Measurements from ENCODE around the gene FBXL17. TPM values are rescaled to one million over a fixed set of nuclear protein-coding genes. Genes with fewer than 3 reads are reported as not detected.
A peak's percentile ranks its signal among the peaks of the same experiment; 100 is the strongest.

Gene FBXL17
- polyA plus RNA-seq, 2 of the 4 experiments (the other 2 are of a cell fraction), result 8.7 to 9.1 TPM

DNA sequence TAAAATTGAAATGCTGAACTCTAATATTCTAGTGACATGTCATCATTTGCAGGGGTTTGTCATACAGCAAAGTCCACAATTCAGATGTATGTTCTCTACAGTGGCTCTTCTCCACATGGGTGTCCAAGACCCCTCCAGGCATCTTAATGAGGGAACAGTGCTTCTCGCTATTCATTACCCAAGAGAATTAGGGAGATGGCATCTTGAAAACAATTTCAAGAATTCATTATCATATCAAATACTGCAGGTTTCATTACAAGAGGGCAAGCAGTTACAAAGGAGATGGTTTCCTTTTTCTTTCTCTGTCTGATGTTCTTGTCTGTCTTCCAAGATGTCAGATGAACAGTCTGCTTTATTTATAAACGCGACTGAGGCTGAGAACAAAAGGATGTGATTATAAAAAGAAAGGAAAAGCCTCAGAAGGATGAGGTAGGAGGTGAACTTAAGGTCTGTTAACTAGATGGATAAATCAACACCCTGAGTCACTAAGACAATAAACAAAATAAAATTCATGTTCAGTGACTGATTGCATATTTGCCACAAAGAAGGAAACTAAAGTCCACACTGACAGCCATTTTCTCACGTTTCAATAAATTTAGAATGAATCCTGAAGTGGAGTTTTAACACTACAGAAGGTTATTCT is 384.4 kb downstream of the FBXL17 start:
- ChIA-PET CTCF (no interaction called here), POLR2A (no interaction called here)
- FAIRE-seq, result no peak
- no peaks in the 10 kb centered on the region for H3K9me3 ChIP-seq
- TF ChIP-seq SMC3 (IDR thresholded peaks at IDR 0.05) (no peak), FOSL2 (IDR thresholded peaks at IDR 0.05) (no peak), FOSL2 (CRISPR knock-in tag; IDR thresholded peaks at IDR 0.05) (0 out of 2 replicates have a peak, but pooled peaks have one; percentile 8), ZSCAN20 (CRISPR knock-in tag; IDR thresholded peaks at IDR 0.05) (no peak)
- no peak overlapping the region for H3K27ac ChIP-seq
- 0 out of 3 replicates have a peak, but pooled peaks cover 6% of the 10 kb centered on the region for H3K4me1 ChIP-seq
- no peak overlapping the region for H3K4me3 ChIP-seq
- peak overlapping the region; percentile 17; the same call in 2 of the 3 replicates for H3K4me2 ChIP-seq
- ATAC-seq, result no peak
- no peak for DNase-seq (ENCODE audit: low read depth in 1 of 2, low spot score in 1 of 2)
- 42% methylated on average over 4 of the region's 4 CpGs for WGBS (ENCODE audit: missing lambda C conversion rate)

DNA sequence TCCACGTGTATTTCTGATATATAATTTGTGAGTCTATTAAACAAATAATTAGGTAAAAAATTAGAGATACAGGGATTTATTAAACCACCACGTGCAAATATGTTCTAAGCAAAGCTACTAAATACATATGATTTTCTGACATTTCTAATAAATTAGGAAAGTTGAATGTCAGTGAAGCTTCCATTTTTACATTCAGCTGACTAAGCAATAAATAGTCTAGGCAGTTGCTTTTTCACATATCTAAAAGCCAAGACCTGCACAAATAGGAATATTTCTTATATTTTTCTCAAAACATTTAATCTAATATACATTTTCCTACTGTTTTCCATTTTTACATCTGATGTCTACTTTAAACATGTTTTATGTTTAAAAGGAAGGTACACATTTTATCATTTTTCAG is 388.6 kb downstream of the FBXL17 start:
- POLR2A ChIA-PET, result no interaction called here
- DNase-seq (ENCODE audit: low read depth in 1 of 2, low spot score in 1 of 2) (no peak), ATAC-seq (no peak), FAIRE-seq (no peak)
- WGBS (ENCODE audit: missing lambda C conversion rate), result 80% methylated on average over 2 of the region's 2 CpGs
- no peak overlapping the region for H3K4me3 ChIP-seq
- no peak overlapping the region for H3K4me2 ChIP-seq
- no peak overlapping the region for H3K27ac ChIP-seq
- CTCF ChIA-PET, result no interaction called here
- no peak for TF ChIP-seq CHD4 (IDR thresholded peaks at IDR 0.05; ENCODE audit: borderline replicate concordance)
- peak; percentile 93 for TF ChIP-seq MAFK (IDR thresholded peaks at IDR 0.05; ENCODE audit: partially characterized antibody)
- no peak for TF ChIP-seq TP53 (CRISPR knock-in tag; IDR thresholded peaks at IDR 0.05)
- TF ChIP-seq RNF2 (IDR thresholded peaks at IDR 0.05; ENCODE audit: borderline replicate concordance, low read depth), result no peak
- no peaks in the 10 kb centered on the region for H3K9me3 ChIP-seq
- 0 out of 3 replicates have a peak, but pooled peaks cover 6% of the 10 kb centered on the region for H3K4me1 ChIP-seq

DNA sequence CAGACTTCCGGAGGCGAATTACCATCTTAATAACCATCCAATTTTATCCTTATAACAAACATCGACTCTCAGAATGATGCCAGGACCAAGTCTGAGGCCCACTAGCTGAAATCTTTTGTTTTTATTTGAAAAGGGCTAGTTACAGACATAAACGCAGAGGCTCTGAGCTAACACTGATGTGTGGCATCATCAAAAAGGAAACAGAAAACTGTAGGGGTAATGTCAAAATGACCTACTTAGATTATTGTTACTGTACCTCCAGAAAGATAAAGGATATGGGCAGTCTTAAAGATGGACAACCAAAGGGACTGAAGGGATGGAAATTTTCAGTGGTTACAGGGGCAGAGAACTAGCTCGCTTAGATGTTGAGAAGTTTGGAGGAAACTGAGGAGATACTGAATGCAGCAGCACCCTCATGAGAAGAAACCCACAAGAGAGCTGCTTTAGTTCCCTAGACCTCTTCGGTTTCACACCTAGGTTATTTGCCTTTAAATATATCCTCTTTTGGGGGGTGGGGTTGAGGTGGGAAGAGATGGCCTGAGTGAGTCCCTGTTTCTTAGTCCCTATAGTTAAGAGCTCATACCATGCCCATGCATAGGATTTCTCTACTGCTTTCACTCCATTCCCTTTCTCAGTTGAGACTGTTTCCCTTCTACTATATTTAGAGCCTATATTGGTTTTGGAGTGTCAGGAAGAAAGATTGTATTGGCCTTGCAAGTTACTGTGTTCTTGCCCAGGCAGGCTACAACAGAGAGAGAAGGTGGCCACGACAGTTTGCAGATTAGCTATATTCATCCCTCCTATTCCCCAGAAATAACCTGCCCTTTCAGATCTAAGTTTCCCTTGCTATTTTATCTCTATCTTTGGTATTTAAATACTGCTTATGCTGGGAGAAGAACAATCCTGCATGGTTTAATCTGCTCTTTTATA is 390.8 kb downstream of the FBXL17 start:
- no peak for DNase-seq (ENCODE audit: low read depth in 1 of 2, low spot score in 1 of 2)
- Histone ChIP-seq H3K4me1 (no peaks in the 10 kb centered on the region), H3K4me2 (no peak overlapping the region), H3K27ac (no peak overlapping the region), H3K9me3 (no peaks in the 10 kb centered on the region), H3K4me3 (no peak overlapping the region)
- CTCF ChIA-PET, result no interaction called here
- no peak for ATAC-seq
- POLR2A ChIA-PET, result no interaction called here
- WGBS (ENCODE audit: missing lambda C conversion rate), result 70% methylated on average over 7 of the region's 7 CpGs
- FAIRE-seq, result no peak
- TF ChIP-seq HOXB13 (CRISPR knock-in tag; IDR thresholded peaks at IDR 0.05; ENCODE audit: low read depth), result no peak
- no peak for TF ChIP-seq HOXA7 (CRISPR knock-in tag; IDR thresholded peaks at IDR 0.05)
- no peak for TF ChIP-seq CBX8 (IDR thresholded peaks at IDR 0.05)
- TF ChIP-seq, protein P1, sequence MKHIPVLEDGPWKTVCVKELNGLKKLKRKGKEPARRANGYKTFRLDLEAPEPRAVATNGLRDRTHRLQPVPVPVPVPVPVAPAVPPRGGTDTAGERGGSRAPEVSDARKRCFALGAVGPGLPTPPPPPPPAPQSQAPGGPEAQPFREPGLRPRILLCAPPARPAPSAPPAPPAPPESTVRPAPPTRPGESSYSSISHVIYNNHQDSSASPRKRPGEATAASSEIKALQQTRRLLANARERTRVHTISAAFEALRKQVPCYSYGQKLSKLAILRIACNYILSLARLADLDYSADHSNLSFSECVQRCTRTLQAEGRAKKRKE (CRISPR knock-in tag; IDR thresholded peaks at IDR 0.05; ENCODE audit: low read depth), result no peak
- no peak for TF ChIP-seq EHF (CRISPR knock-in tag; IDR thresholded peaks at IDR 0.05)
- TF ChIP-seq, protein P2, sequence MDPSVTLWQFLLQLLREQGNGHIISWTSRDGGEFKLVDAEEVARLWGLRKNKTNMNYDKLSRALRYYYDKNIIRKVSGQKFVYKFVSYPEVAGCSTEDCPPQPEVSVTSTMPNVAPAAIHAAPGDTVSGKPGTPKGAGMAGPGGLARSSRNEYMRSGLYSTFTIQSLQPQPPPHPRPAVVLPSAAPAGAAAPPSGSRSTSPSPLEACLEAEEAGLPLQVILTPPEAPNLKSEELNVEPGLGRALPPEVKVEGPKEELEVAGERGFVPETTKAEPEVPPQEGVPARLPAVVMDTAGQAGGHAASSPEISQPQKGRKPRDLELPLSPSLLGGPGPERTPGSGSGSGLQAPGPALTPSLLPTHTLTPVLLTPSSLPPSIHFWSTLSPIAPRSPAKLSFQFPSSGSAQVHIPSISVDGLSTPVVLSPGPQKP (IDR thresholded peaks at IDR 0.05; ENCODE audit: low read depth, low read length), result no peak
- TF ChIP-seq RARB (CRISPR knock-in tag; IDR thresholded peaks at IDR 0.05), result no peak
- TF ChIP-seq KDM1A (IDR thresholded peaks at IDR 0.05; ENCODE audit: low read depth), result no peak
- no peak for TF ChIP-seq BHLHE40 (IDR thresholded peaks at IDR 0.05; ENCODE audit: low read depth, low read length)
- TF ChIP-seq SMC3 (IDR thresholded peaks at IDR 0.05), result no peak
- TF ChIP-seq HDAC2 (IDR thresholded peaks at IDR 0.05), result no peak
- no peak for TF ChIP-seq JUNB (IDR thresholded peaks at IDR 0.05)
- TF ChIP-seq, protein P3, sequence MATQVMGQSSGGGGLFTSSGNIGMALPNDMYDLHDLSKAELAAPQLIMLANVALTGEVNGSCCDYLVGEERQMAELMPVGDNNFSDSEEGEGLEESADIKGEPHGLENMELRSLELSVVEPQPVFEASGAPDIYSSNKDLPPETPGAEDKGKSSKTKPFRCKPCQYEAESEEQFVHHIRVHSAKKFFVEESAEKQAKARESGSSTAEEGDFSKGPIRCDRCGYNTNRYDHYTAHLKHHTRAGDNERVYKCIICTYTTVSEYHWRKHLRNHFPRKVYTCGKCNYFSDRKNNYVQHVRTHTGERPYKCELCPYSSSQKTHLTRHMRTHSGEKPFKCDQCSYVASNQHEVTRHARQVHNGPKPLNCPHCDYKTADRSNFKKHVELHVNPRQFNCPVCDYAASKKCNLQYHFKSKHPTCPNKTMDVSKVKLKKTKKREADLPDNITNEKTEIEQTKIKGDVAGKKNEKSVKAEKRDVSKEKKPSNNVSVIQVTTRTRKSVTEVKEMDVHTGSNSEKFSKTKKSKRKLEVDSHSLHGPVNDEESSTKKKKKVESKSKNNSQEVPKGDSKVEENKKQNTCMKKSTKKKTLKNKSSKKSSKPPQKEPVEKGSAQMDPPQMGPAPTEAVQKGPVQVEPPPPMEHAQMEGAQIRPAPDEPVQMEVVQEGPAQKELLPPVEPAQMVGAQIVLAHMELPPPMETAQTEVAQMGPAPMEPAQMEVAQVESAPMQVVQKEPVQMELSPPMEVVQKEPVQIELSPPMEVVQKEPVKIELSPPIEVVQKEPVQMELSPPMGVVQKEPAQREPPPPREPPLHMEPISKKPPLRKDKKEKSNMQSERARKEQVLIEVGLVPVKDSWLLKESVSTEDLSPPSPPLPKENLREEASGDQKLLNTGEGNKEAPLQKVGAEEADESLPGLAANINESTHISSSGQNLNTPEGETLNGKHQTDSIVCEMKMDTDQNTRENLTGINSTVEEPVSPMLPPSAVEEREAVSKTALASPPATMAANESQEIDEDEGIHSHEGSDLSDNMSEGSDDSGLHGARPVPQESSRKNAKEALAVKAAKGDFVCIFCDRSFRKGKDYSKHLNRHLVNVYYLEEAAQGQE (IDR thresholded peaks at IDR 0.05), result no peak
- TF ChIP-seq CEBPB (IDR thresholded peaks at IDR 0.05), result no peak
- no peak for TF ChIP-seq MYC (IDR thresholded peaks at IDR 0.05; ENCODE audit: borderline replicate concordance, low read length)
- TF ChIP-seq, protein P4, sequence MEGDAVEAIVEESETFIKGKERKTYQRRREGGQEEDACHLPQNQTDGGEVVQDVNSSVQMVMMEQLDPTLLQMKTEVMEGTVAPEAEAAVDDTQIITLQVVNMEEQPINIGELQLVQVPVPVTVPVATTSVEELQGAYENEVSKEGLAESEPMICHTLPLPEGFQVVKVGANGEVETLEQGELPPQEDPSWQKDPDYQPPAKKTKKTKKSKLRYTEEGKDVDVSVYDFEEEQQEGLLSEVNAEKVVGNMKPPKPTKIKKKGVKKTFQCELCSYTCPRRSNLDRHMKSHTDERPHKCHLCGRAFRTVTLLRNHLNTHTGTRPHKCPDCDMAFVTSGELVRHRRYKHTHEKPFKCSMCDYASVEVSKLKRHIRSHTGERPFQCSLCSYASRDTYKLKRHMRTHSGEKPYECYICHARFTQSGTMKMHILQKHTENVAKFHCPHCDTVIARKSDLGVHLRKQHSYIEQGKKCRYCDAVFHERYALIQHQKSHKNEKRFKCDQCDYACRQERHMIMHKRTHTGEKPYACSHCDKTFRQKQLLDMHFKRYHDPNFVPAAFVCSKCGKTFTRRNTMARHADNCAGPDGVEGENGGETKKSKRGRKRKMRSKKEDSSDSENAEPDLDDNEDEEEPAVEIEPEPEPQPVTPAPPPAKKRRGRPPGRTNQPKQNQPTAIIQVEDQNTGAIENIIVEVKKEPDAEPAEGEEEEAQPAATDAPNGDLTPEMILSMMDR (IDR thresholded peaks at IDR 0.05), result no peak
- no peak for TF ChIP-seq CBX2 (IDR thresholded peaks at IDR 0.05; ENCODE audit: borderline replicate concordance, low read depth)
- TF ChIP-seq TFCP2L1 (CRISPR knock-in tag; IDR thresholded peaks at IDR 0.05), result no peak

All from A549 (cell line).